ENCODE measurements around the gene ZIC1. TPM values are rescaled to one million over a fixed set of nuclear protein-coding genes. Genes with fewer than 3 reads are reported as not detected.

ZIC1 gene
- total RNA-seq, 2 donors from 2014 or later = not detected

DNA sequence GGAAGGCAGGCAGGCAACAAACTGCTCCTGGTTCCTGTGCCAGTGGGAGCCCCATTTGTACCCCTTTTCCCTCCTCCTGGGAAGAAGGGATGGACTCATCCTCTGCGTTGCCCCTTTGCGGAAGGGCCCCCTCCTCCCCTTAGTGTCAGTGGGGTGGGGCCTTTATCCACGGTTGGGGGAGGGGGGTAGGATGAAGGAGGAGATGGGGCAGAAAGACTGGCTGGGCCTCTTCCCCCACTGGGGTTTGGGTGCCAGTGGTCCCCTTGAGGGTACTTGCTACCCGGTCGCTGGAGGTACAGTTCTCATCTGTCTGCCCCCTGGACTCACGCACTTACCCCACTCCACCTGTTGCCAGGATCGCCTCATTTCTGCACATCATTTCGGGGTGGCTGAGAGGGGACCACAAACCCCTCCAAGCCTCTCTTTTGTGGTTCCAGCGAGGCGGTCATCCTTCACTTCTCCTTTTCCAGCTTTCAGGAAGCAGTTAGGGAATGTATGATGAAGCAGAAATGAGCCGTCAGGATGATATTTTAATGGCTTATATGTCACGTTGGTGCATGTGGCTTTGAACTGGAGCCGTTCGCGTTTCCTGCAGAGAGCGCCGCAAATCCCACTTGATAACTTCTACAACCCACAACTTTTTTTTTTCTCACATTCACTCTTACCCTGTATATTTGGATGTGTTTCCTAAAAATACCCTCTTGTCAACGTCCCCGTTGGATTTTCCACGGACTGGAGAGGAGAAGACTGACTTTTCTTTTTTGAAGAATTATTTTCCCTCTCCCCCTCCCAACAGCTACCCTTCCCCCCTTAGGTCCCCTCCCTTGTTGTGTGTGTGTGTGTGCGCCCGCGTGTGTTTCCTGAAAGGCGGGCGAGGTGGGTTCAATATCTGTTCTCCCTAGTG is 2.9 kb upstream of the ZIC1 start, which contains the start of gene ZIC4:
Gene ZIC4 (minus strand): TSS at position 516 of the 904 bp plus-strand sequence. CDS start 3,746 bp downstream, outside the sequence.
- Histone ChIP-seq H3K27me3 (peaks cover 0 to 60% of the 10 kb centered on the region in 2 donors), H3K4me1 (peaks cover 21% of the 10 kb centered on the region), H3K36me3 (replicated peaks in 1 of 2; ENCODE audit: insufficient read depth in 1 of 2, low read depth in 2 of 2) (no peaks in the 10 kb centered on the region), H3K27ac (no peak within 1 kb of the TSS), H3K4me3 (no peak within 1 kb of the TSS), H3K9me3 (no peaks in the 10 kb centered on the region)
- TF ChIP-seq, protein P1, sequence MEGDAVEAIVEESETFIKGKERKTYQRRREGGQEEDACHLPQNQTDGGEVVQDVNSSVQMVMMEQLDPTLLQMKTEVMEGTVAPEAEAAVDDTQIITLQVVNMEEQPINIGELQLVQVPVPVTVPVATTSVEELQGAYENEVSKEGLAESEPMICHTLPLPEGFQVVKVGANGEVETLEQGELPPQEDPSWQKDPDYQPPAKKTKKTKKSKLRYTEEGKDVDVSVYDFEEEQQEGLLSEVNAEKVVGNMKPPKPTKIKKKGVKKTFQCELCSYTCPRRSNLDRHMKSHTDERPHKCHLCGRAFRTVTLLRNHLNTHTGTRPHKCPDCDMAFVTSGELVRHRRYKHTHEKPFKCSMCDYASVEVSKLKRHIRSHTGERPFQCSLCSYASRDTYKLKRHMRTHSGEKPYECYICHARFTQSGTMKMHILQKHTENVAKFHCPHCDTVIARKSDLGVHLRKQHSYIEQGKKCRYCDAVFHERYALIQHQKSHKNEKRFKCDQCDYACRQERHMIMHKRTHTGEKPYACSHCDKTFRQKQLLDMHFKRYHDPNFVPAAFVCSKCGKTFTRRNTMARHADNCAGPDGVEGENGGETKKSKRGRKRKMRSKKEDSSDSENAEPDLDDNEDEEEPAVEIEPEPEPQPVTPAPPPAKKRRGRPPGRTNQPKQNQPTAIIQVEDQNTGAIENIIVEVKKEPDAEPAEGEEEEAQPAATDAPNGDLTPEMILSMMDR (IDR thresholded peaks at IDR 0.05) = no peak
- TF ChIP-seq POLR2A (IDR thresholded peaks at IDR 0.05) = no peak
- intact Hi-C loops (cut with DNase I) = no loop called here
- no peak for DNase-seq
- ATAC-seq = no peak
- WGBS, 2 donors = 5 to 10% methylated on average over 25 of the region's 25 CpGs

DNA sequence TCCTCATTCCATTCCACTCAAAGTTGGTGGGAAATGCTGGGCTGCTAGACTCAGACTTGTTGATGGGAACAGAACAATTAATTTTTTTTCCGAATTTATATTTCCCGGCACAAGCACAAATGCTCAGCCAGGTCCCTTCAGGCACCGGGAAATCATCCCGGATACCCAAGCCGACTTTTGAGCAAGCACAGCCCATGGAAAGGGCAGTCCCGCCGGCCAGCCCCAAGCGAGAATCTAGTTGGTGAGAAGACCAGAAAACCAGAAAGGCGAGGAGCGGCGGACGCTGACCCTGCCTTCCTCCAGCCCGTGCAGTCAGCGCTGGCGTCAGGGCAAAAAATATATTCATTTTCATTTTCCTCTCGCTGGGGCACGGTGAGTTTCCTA is 2.1 kb upstream of the ZIC1 start:
- Histone ChIP-seq H3K4me1 (peaks cover 22% of the 10 kb centered on the region), H3K4me3 (no peak overlapping the region), H3K9me3 (no peaks in the 10 kb centered on the region), H3K27me3 (peaks cover 0 to 65% of the 10 kb centered on the region in 2 donors), H3K36me3 (replicated peaks in 1 of 2; ENCODE audit: insufficient read depth in 1 of 2, low read depth in 2 of 2) (no peaks in the 10 kb centered on the region), H3K27ac (no peak overlapping the region)
- DNase-seq (no peak), ATAC-seq (no peak)
- WGBS, 2 donors = 8 to 12% methylated on average over 13 to 17 of the region's 17 CpGs
- intact Hi-C loops (cut with DNase I) = no loop called here
- no peak for TF ChIP-seq POLR2A (IDR thresholded peaks at IDR 0.05)
- TF ChIP-seq, protein P1 (IDR thresholded peaks at IDR 0.05) = no peak

DNA sequence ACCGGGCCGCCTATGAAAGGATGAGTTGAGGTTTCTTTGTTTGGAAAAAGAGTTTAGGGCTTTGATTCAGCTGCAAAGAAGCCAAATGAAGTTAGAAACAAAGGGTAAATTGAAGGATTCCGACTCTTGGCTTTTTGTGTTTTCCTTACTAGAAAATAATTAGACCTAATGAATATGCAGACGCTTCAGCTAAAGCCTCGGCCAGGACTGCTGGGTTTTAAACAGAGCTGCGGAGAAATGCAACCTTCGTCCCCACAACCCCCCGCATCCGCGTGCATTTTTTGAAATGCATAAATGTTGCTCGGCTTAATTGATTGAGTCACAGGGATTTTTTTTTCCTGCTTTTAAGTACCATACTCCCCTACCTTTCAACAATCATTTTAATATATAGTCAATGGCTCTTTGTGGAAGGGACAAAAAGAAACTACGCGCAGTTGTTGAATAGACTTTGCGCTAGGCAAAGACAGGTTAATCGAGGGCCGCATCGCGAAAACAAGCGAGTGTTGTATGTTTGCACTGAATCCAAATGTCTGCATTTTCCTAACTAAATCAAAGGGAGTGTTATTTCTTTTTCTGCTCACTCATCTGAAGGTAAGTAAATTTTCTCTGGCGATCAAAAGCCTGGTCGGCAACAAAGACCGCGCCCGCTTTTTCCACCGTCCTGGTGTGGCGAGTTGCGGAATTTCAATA is 1.5 kb upstream of the ZIC1 start:
- Histone ChIP-seq H3K4me1 (peaks cover 22% of the 10 kb centered on the region), H3K27ac (no peak overlapping the region), H3K4me3 (no peak overlapping the region), H3K36me3 (replicated peaks in 1 of 2; ENCODE audit: insufficient read depth in 1 of 2, low read depth in 2 of 2) (no peaks in the 10 kb centered on the region), H3K27me3 (peaks cover 0 to 70% of the 10 kb centered on the region in 2 donors), H3K9me3 (no peaks in the 10 kb centered on the region)
- DNase-seq = no peak
- ATAC-seq = no peak
- intact Hi-C loops (cut with DNase I) = no loop called here
- 10 to 19% methylated on average over 27 of the region's 27 CpGs for WGBS, 2 donors
- no peak for TF ChIP-seq POLR2A (IDR thresholded peaks at IDR 0.05)
- TF ChIP-seq, protein P1 (IDR thresholded peaks at IDR 0.05) = no peak

DNA sequence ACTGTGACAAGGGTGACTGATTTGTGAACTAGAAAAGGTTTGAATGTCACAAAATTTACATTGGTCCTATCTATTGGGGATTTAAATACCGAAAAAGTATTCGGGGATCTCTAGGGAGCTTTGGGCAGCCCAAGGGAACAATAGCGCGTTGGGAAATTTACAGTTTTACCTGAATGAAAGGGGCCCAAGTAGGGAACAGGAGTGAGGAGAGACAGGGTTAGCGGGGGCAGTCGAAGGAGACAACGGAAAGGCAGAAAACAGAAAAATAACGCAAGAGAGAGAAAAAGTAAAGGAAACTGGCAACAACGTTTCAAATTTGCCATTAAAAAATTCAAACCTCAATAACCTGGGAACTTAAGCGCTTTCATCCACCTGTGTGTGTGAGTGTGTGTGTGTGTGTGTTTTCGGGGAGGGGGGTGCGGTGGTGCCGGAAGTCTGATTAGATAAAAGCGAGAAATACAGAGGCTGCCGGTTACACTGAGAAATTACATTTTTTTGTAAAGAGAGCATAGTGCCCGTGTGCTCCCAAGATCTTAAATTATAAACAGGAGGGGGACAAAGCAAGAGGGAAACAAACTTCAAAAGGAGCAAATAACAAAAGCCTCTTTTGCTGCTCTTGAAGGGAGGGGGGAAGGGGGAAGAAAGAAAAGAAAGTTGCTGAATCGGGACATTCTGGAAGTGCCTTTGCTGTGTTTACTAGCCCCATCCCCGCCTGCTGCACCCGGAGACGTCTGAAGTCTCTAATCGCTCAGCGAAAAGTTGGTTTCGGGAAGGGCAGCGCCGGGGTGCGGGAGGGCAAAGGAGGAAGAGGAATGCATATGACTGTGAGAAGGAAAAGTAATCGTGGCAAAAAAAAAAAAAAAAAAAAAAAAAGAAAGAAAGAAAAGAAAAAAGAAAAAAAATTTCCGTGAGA is 721 bp upstream of the ZIC1 start:
- ATAC-seq (no peak), DNase-seq (no peak)
- H3K4me1 ChIP-seq = peaks cover 29% of the 10 kb centered on the region
- no peak overlapping the region for H3K27ac ChIP-seq
- H3K4me3 ChIP-seq = no peak overlapping the region
- H3K27me3 ChIP-seq = peaks cover 0 to 78% of the 10 kb centered on the region in 2 donors
- 12 to 17% methylated on average over 28 of the region's 28 CpGs for WGBS, 2 donors
- no peaks in the 10 kb centered on the region for H3K9me3 ChIP-seq
- no peaks in the 10 kb centered on the region for H3K36me3 ChIP-seq (replicated peaks in 1 of 2; ENCODE audit: insufficient read depth in 1 of 2, low read depth in 2 of 2)
- intact Hi-C loops (cut with DNase I) = no loop called here
- TF ChIP-seq, protein P1 (IDR thresholded peaks at IDR 0.05) = no peak
- no peak for TF ChIP-seq POLR2A (IDR thresholded peaks at IDR 0.05)
